ENCODE results near the gene POU5F1.

- TF ChIP-seq, protein P1, sequence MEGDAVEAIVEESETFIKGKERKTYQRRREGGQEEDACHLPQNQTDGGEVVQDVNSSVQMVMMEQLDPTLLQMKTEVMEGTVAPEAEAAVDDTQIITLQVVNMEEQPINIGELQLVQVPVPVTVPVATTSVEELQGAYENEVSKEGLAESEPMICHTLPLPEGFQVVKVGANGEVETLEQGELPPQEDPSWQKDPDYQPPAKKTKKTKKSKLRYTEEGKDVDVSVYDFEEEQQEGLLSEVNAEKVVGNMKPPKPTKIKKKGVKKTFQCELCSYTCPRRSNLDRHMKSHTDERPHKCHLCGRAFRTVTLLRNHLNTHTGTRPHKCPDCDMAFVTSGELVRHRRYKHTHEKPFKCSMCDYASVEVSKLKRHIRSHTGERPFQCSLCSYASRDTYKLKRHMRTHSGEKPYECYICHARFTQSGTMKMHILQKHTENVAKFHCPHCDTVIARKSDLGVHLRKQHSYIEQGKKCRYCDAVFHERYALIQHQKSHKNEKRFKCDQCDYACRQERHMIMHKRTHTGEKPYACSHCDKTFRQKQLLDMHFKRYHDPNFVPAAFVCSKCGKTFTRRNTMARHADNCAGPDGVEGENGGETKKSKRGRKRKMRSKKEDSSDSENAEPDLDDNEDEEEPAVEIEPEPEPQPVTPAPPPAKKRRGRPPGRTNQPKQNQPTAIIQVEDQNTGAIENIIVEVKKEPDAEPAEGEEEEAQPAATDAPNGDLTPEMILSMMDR (IDR thresholded peaks at IDR 0.05): no peak
- TF ChIP-seq POLR2AphosphoS5 (IDR thresholded peaks at IDR 0.05) (no peak), EP300 (IDR thresholded peaks at IDR 0.05) (no peak)
These were observed 32.0 kb upstream of the POU5F1 start for GRCh38 chr6:31202259-31203166.

Measured in gastroesophageal sphincter (tissue), 3 donors.